Measurements from ENCODE around the gene SLC22A8. TPM values are rescaled to one million over a fixed set of nuclear protein-coding genes. Genes with fewer than 3 reads are reported as not detected.
A peak's percentile ranks its signal among the peaks of the same experiment; 100 is the strongest.

The SLC22A8 gene
- total RNA-seq, 1 donor from 2014 or later: not detected

- DNase-seq (ENCODE audit: low read depth) (no peak), FAIRE-seq (no peak)
- TF ChIP-seq CTCF (IDR thresholded peaks at IDR 0.05; ENCODE audit: insufficient read depth, low read length, severe bottlenecking): no peak
- Histone ChIP-seq H3K4me3 (ENCODE audit: low read depth, low read length) (no peak within 1 kb of the TSS), H3K27me3 (ENCODE audit: control insufficient read depth, insufficient read depth, low read length) (no peaks in the 10 kb centered on the region), H3K36me3 (ENCODE audit: control insufficient read depth, insufficient read depth, low read length) (no peaks in the 10 kb centered on the region)
Observed at GRCh38 chr11:62984451-62984991, 31.1 kb downstream of the SLC22A8 start, which contains the start of gene SLC22A6. SLC22A6 (minus strand) TSS chr11:62984967; CDS start chr11:62984690, 277 bp downstream.

DNA sequence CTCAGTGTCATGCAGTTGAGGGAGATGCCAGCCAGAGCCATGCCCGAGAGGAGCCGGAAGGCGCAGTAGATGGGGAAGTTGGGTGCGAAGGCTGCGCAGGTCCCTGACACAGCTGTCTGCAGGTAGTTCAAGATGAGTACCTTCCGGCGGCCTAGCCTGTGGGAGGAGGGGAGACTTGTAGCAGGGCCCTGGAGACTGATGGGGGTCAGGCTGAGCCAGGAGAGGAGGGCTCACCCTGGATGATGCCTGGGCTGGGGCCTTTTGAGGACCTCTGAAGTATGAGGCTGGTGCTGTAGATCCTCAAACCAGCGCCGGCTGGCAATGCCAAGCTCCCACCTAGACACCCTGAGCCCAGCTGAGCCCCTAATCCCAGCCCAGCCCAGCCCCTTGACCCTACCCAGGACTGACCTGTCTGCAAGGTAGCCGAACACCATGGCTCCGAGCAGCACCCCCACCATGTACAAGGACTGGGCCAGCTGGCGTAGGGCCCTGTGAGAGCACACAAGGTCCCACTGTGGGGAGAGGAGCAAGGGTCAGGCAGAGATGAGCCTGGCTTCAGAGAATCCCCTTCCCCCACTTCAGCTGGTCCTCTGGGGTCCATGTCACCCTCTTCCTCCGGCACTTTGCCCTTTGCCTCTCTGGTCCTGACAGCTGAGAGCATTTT is 32.0 kb downstream of the SLC22A8 start:
- TF ChIP-seq CTCF (IDR thresholded peaks at IDR 0.05; ENCODE audit: insufficient read depth, low read length, severe bottlenecking): no peak
- Histone ChIP-seq H3K27me3 (ENCODE audit: control insufficient read depth, insufficient read depth, low read length) (no peaks in the 10 kb centered on the region), H3K36me3 (ENCODE audit: control insufficient read depth, insufficient read depth, low read length) (no peaks in the 10 kb centered on the region), H3K4me3 (ENCODE audit: low read depth, low read length) (no peak overlapping the region)
- DNase-seq (ENCODE audit: low read depth) (no peak), FAIRE-seq (no peak)

DNA sequence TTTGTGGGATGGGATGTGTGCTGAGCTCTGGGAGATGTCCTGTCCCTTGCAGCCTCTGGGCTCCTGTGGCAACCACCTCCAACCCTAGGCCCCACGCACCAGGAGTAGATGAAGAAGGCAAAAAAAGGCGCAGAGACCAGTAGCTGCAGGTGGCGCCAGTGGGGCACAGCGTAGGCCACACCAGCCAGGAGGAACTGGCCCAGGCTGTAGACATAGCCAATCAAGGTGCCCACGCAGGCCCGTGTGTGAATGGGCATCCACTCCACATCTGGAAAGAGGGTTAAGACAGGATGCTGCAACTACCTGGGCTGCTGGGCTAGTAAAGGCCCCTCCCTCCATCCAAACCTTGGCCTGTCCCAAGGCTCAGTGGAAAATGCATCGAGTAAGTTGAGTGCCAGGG is 33.9 kb downstream of the SLC22A8 start:
- DNase-seq (ENCODE audit: low read depth) (no peak), FAIRE-seq (no peak)
- Histone ChIP-seq H3K4me3 (ENCODE audit: low read depth, low read length) (no peak overlapping the region), H3K36me3 (ENCODE audit: control insufficient read depth, insufficient read depth, low read length) (no peaks in the 10 kb centered on the region), H3K27me3 (ENCODE audit: control insufficient read depth, insufficient read depth, low read length) (no peaks in the 10 kb centered on the region)
- TF ChIP-seq CTCF (IDR thresholded peaks at IDR 0.05; ENCODE audit: insufficient read depth, low read length, severe bottlenecking): no peak

DNA sequence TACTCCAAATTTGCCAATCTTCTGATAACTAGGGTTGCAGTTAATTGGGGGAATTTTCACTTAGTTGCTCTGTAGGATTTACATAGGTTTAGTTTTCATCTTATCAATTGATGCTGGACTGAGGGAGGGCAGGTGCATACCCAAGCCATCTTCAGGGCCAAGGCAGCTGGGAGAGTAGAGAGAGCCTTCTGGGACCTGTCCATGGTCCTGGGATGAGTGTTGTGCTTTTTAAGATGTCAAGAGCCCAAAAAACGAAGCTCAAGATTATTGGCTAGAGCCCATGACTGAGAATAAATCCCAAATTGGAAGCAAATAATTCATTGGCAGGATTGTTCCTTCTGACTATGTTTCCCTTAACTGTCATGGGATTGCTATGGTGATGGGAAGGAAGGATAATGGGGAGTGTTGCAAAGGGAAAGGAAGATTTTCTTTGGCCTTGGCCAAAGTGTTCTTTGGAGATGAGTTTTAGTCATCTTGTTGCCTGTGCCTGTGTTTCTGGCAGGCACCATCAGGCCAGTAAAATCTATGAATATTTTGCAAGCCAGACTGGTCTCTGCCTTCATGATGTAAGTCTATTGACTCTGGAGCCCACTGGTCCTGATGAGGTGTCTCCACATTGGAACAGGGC is 35.4 kb downstream of the SLC22A8 start:
- H3K36me3 ChIP-seq (ENCODE audit: control insufficient read depth, insufficient read depth, low read length): no peaks in the 10 kb centered on the region
- no peak for FAIRE-seq
- DNase-seq (ENCODE audit: low read depth): peak; percentile 4
- H3K27me3 ChIP-seq (ENCODE audit: control insufficient read depth, insufficient read depth, low read length): no peaks in the 10 kb centered on the region
- TF ChIP-seq CTCF (IDR thresholded peaks at IDR 0.05; ENCODE audit: insufficient read depth, low read length, severe bottlenecking): no peak
- no peak overlapping the region for H3K4me3 ChIP-seq (ENCODE audit: low read depth, low read length)

DNA sequence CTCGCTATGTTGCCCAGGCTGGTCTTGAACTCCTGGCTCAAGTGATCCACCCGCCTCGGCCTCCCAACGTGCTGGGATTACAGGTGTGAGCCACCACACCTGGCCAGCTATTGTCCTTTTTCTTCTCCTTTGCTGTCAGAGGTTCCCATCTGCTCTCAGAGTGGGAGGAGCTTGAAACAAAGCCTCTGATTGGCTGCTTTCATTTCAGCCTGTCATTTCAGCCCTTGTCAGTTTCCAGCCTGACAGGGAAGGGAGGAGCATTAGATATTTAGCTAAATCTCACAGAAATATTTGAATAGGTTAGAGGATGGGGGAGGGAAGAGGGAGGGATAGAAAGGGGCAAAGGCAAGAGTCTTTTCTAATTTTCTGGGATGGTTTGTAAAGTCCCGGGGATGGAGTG is 39.5 kb downstream of the SLC22A8 start:
- FAIRE-seq (no peak), DNase-seq (ENCODE audit: low read depth) (no peak)
- H3K27me3 ChIP-seq (ENCODE audit: control insufficient read depth, insufficient read depth, low read length): no peaks in the 10 kb centered on the region
- no peak overlapping the region for H3K4me3 ChIP-seq (ENCODE audit: low read depth, low read length)
- H3K36me3 ChIP-seq (ENCODE audit: control insufficient read depth, insufficient read depth, low read length): no peaks in the 10 kb centered on the region
- no peak for TF ChIP-seq CTCF (IDR thresholded peaks at IDR 0.05; ENCODE audit: insufficient read depth, low read length, severe bottlenecking)

Data from bronchial epithelial cell (primary cell).